ENCODE data around the gene MNAT1. TPM values are rescaled to one million over a fixed set of nuclear protein-coding genes. Genes with fewer than 3 reads are reported as not detected.

The MNAT1 gene
- total and polyA plus RNA-seq, 10 donors: 11.9 to 34.3 (median 22.0) TPM

GRCh38 chr14:60943637-60944032, 209.1 kb downstream of the MNAT1 start:
- intact Hi-C loops (cut with DNase I; ENCODE audit: low total_unique reads): no loop called here
- Histone ChIP-seq H3K27me3 (replicated peaks in 1 of 7) (no peaks in the 10 kb centered on the region), H3K36me3 (peaks cover 0 to 4% (median 0%) of the 10 kb centered on the region in 6 donors)

DNA sequence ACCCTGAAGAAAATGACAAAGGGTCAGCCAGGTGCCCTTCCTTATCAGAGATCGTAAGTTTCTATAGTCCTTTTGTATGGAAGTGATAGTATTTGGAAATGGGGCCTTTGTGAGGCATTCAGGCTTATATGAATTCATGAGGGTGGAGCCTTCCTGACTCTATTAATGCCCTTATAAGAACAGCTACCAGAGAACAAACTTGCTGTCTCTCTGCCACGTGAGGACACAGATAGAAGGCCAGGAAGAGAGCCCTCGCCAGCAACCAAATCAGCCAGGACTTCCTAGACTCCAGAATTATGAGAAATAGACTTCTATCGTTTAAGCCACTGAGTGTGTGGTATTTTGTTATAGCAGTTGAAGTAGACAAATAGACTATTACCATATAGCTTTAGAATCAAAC, 209.6 kb downstream of the MNAT1 start:
- no peak overlapping the region for H3K4me3 ChIP-seq
- H3K36me3 ChIP-seq: peaks cover 0 to 4% (median 0%) of the 10 kb centered on the region in 6 donors
- no peaks in the 10 kb centered on the region for H3K27me3 ChIP-seq (replicated peaks in 1 of 7)
- no peaks in the 10 kb centered on the region for H3K4me1 ChIP-seq
- H3K9me3 ChIP-seq: no peaks in the 10 kb centered on the region
- no peak for DNase-seq
- H3K27ac ChIP-seq: no peak overlapping the region
- TF ChIP-seq, protein P1, sequence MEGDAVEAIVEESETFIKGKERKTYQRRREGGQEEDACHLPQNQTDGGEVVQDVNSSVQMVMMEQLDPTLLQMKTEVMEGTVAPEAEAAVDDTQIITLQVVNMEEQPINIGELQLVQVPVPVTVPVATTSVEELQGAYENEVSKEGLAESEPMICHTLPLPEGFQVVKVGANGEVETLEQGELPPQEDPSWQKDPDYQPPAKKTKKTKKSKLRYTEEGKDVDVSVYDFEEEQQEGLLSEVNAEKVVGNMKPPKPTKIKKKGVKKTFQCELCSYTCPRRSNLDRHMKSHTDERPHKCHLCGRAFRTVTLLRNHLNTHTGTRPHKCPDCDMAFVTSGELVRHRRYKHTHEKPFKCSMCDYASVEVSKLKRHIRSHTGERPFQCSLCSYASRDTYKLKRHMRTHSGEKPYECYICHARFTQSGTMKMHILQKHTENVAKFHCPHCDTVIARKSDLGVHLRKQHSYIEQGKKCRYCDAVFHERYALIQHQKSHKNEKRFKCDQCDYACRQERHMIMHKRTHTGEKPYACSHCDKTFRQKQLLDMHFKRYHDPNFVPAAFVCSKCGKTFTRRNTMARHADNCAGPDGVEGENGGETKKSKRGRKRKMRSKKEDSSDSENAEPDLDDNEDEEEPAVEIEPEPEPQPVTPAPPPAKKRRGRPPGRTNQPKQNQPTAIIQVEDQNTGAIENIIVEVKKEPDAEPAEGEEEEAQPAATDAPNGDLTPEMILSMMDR (IDR thresholded peaks at IDR 0.05 in 8 of 11, conservative IDR thresholded peaks at IDR 0.05 in 3 of 11): no peak
- TF ChIP-seq POLR2AphosphoS5 (IDR thresholded peaks at IDR 0.05) (no peak), POLR2A (IDR thresholded peaks at IDR 0.05) (no peak)
- WGBS, 5 donors: 71 to 83% (median 74%) methylated on average over 4 of the region's 4 CpGs
- intact Hi-C loops (cut with DNase I; ENCODE audit: low total_unique reads): no loop called here

More at GRCh38 chr14:60943637-60944032, 209.1 kb downstream of the MNAT1 start:
- Histone ChIP-seq H3K27ac (no peak overlapping the region), H3K4me1 (no peaks in the 10 kb centered on the region), H3K4me3 (no peak overlapping the region), H3K9me3 (no peaks in the 10 kb centered on the region)
- TF ChIP-seq POLR2AphosphoS5 (IDR thresholded peaks at IDR 0.05): no peak
- TF ChIP-seq, protein P1 (IDR thresholded peaks at IDR 0.05 in 8 of 11, conservative IDR thresholded peaks at IDR 0.05 in 3 of 11): no peak
- TF ChIP-seq POLR2A (IDR thresholded peaks at IDR 0.05): no peak
- DNase-seq: no peak
- WGBS, 5 donors: 90 to 99% (median 96%) methylated on average over 1 of the region's 1 CpG

- Histone ChIP-seq H3K4me1 (no peaks in the 10 kb centered on the region), H3K4me3 (no peak overlapping the region), H3K27ac (no peak overlapping the region), H3K9me3 (no peaks in the 10 kb centered on the region), H3K27me3 (replicated peaks in 1 of 7) (no peaks in the 10 kb centered on the region), H3K36me3 (peaks cover 0 to 4% (median 0%) of the 10 kb centered on the region in 6 donors)
- no peak for DNase-seq
- intact Hi-C loops (cut with DNase I; ENCODE audit: low total_unique reads): no loop called here
- TF ChIP-seq POLR2A (IDR thresholded peaks at IDR 0.05): no peak
- TF ChIP-seq, protein P1 (IDR thresholded peaks at IDR 0.05 in 8 of 11, conservative IDR thresholded peaks at IDR 0.05 in 3 of 11): no peak
- 35 to 83% (median 60%) methylated on average over 1 of the region's 1 CpG for WGBS, 5 donors
Observed at GRCh38 chr14:60945984-60946383, 211.4 kb downstream of the MNAT1 start.

DNA sequence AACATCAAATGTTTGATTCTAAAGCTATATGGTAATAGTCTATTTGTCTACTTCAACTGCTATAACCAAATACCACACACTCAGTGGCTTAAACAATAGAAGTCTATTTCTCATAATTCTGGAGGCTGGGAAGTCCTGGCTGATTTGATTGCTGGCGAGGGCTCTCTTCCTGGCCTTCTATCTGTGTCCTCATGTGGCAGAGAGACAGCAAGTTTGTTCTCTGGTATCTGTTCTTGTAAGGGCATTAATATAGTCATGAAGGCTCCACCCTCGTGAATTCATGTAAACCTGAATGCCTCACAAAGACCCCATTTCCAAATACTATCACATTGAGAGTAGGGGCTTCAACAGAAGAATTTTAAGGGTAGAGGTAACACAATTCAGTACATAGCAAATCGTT, 212.2 kb downstream of the MNAT1 start:
- H3K27ac ChIP-seq: no peak overlapping the region
- DNase-seq: no peak
- H3K27me3 ChIP-seq (replicated peaks in 1 of 7): no peaks in the 10 kb centered on the region
- H3K4me1 ChIP-seq: no peaks in the 10 kb centered on the region
- TF ChIP-seq POLR2AphosphoS5 (IDR thresholded peaks at IDR 0.05): no peak
- no peak for TF ChIP-seq POLR2A (IDR thresholded peaks at IDR 0.05)
- TF ChIP-seq, protein P1 (IDR thresholded peaks at IDR 0.05 in 8 of 11, conservative IDR thresholded peaks at IDR 0.05 in 3 of 11): no peak
- no peak overlapping the region for H3K4me3 ChIP-seq
- H3K9me3 ChIP-seq: no peaks in the 10 kb centered on the region
- 90 to 98% (median 94%) methylated on average over 3 of the region's 3 CpGs for WGBS, 5 donors
- H3K36me3 ChIP-seq: no peaks in the 10 kb centered on the region
- intact Hi-C loops (cut with DNase I; ENCODE audit: low total_unique reads): no loop called here

Data from spleen (tissue), 11 donors.